Kidney capillary endothelial cell (primary cell): ENCODE data around the gene NELFA.

Experiments
- DNase-seq: peaks from one replicate; pipeline ENCODE4 v3.0.0-alpha.2; 2018; ENCODE audit warnings: low spot score

The NELFA gene

GRCh38 chr4:2008921-2009650, at the start of gene NELFA:
NELFA (minus strand) TSS chr4:2008974; CDS start chr4:2008959, 15 bp downstream.
- peak; percentile 87 for DNase-seq

- DNase-seq, result no peak
These were observed 48.8 kb upstream of the NELFA start for GRCh38 chr4:2057382-2058065.

- DNase-seq, result no peak
These were observed 45.4 kb upstream of the NELFA start for GRCh38 chr4:2054217-2054616.

GRCh38 chr4:2051086-2051485, 42.3 kb upstream of the NELFA start:
- DNase-seq, result no peak

- no peak for DNase-seq
These were observed 41.0 kb upstream of the NELFA start for GRCh38 chr4:2049811-2050210.

GRCh38 chr4:2049381-2049780, 40.6 kb upstream of the NELFA start:
- no peak for DNase-seq

- no peak for DNase-seq
These were observed 40.1 kb upstream of the NELFA start for GRCh38 chr4:2048831-2049230.

GRCh38 chr4:2047781-2048581, 39.2 kb upstream of the NELFA start:
- DNase-seq, result no peak

GRCh38 chr4:2047031-2047660, 38.4 kb upstream of the NELFA start:
- DNase-seq, result no peak

- DNase-seq, result no peak
These were observed 37.5 kb upstream of the NELFA start for GRCh38 chr4:2046031-2046961.

GRCh38 chr4:2045518-2045951, 36.8 kb upstream of the NELFA start:
- no peak for DNase-seq

- DNase-seq, result no peak
These were observed 36.1 kb upstream of the NELFA start for GRCh38 chr4:2044542-2045517.

GRCh38 chr4:2044119-2044485, 35.3 kb upstream of the NELFA start:
- no peak for DNase-seq

- no peak for DNase-seq
These were observed 34.8 kb upstream of the NELFA start for GRCh38 chr4:2043396-2044118.

GRCh38 chr4:2042947-2043395, 34.2 kb upstream of the NELFA start:
- no peak for DNase-seq

GRCh38 chr4:2042204-2042946, 33.6 kb upstream of the NELFA start:
- DNase-seq, result no peak

GRCh38 chr4:2041239-2042130, 32.7 kb upstream of the NELFA start:
- DNase-seq, result peak; percentile 69
